Upper lobe of right lung (tissue), 1 donor: Measurements from ENCODE around the gene DOCK2. TPM values are rescaled to one million over a fixed set of nuclear protein-coding genes. Genes with fewer than 3 reads are reported as not detected.

Experiments used
- ATAC-seq: fragments of 200-7000 bp; cut with Tn5 transposase; one replicate; pipeline ENCODE4 v1.9.1; 2020; ENCODE audit warnings: mild to moderate bottlenecking, moderate library complexity
- DNase-seq: peaks from one replicate; pipeline ENCODE4 v3.0.0-alpha.2; 2020
- H3K27ac ChIP-seq: fragments of 200-600 bp; one replicate; pipeline ENCODE4 v1.8.0; 2022
- H3K27me3 ChIP-seq: fragments of 200-600 bp; one replicate; pipeline ENCODE4 v1.8.0; 2022; ENCODE audit warnings: mild to moderate bottlenecking
- H3K36me3 ChIP-seq: fragments of 200-600 bp; one replicate; pipeline ENCODE4 v1.8.0; 2022
- H3K4me1 ChIP-seq: fragments of 200-600 bp; one replicate; pipeline ENCODE4 v1.8.0; 2022
- H3K4me3 ChIP-seq: fragments of 200-600 bp; one replicate; pipeline ENCODE4 v1.8.0; 2022; ENCODE audit warnings: mild to moderate bottlenecking
- H3K9me3 ChIP-seq: fragments of 200-600 bp; one replicate; pipeline ENCODE4 v1.8.0; 2022
- CTCF ChIP-seq: fragments of 200-600 bp; IDR thresholded peaks from one replicate; pipeline ENCODE4 v1.8.0; 2022; ENCODE audit warnings: antibody characterized with exemption
- intact Hi-C: fragments of 100-400 bp; cut with DNase I; formaldehyde crosslinking; loops from one replicate; pipeline ENCODE4 v1.11.0; 2022
- total RNA-seq: library from RNA; stranded (reverse); fragmentation: NEBNext Ultra II Directional; extraction: Animal tissue kit (Norgen Biotek cat#: 25700); gene quantifications from one replicate; pipeline ENCODE4 v1.2.1, GENCODE V29; 2021
- donor health status: DM: no; HTN: yes; CAD: no; lungs with severe emphysema.

The DOCK2 gene
- total RNA-seq, 1 donor from 2014 or later: 65.4 TPM

GRCh38 chr5:169637549-169638121 is 560 bp downstream of the DOCK2 start:
- Histone ChIP-seq H3K9me3 (no peaks in the 10 kb centered on the region), H3K36me3 (no peaks in the 10 kb centered on the region), H3K4me3 (peak overlapping the region; percentile 57), H3K4me1 (peaks cover 8% of the 10 kb centered on the region), H3K27ac (peak overlapping the region; percentile 77), H3K27me3 (peaks cover 3% of the 10 kb centered on the region)
- ATAC-seq: peak; percentile 70
- intact Hi-C loops: no loop called here
- DNase-seq: no peak
- TF ChIP-seq CTCF: no peak

- TF ChIP-seq CTCF: no peak
- no peak for ATAC-seq
- intact Hi-C loops: no loop called here
Observed at GRCh38 chr5:169641253-169641652, 4.2 kb downstream of the DOCK2 start.

GRCh38 chr5:169646856-169647255 is 9.8 kb downstream of the DOCK2 start:
- H3K36me3 ChIP-seq: no peaks in the 10 kb centered on the region
- no peak overlapping the region for H3K4me3 ChIP-seq
- no peaks in the 10 kb centered on the region for H3K9me3 ChIP-seq
- DNase-seq: no peak
- peaks cover 37% of the 10 kb centered on the region for H3K4me1 ChIP-seq
- no peak for ATAC-seq
- no peaks in the 10 kb centered on the region for H3K27me3 ChIP-seq
- no peak overlapping the region for H3K27ac ChIP-seq
- intact Hi-C loops: no loop called here
- TF ChIP-seq CTCF: no peak

More at GRCh38 chr5:169641253-169641652, 4.2 kb downstream of the DOCK2 start:
- H3K4me1 ChIP-seq: peaks cover 8% of the 10 kb centered on the region
- peaks cover 3% of the 10 kb centered on the region for H3K27me3 ChIP-seq
- H3K27ac ChIP-seq: no peak overlapping the region
- DNase-seq: no peak
- no peak overlapping the region for H3K4me3 ChIP-seq
- no peaks in the 10 kb centered on the region for H3K9me3 ChIP-seq
- no peaks in the 10 kb centered on the region for H3K36me3 ChIP-seq

GRCh38 chr5:169647566-169647965 is 10.5 kb downstream of the DOCK2 start:
- ATAC-seq (peak; percentile 65), DNase-seq (no peak)
- Histone ChIP-seq H3K4me3 (no peak overlapping the region), H3K4me1 (peaks cover 30% of the 10 kb centered on the region), H3K27me3 (no peaks in the 10 kb centered on the region), H3K36me3 (no peaks in the 10 kb centered on the region), H3K9me3 (no peaks in the 10 kb centered on the region), H3K27ac (no peak overlapping the region)
- intact Hi-C loops: no loop called here
- no peak for TF ChIP-seq CTCF

- no peak overlapping the region for H3K4me3 ChIP-seq
- no peaks in the 10 kb centered on the region for H3K36me3 ChIP-seq
- H3K27me3 ChIP-seq: no peaks in the 10 kb centered on the region
- no peak for DNase-seq
- ATAC-seq: peak; percentile 39
- H3K9me3 ChIP-seq: no peaks in the 10 kb centered on the region
- H3K4me1 ChIP-seq: peaks cover 30% of the 10 kb centered on the region
- TF ChIP-seq CTCF: no peak
- intact Hi-C loops: no loop called here
- H3K27ac ChIP-seq: no peak overlapping the region
Observed at GRCh38 chr5:169648725-169649310, 11.7 kb downstream of the DOCK2 start.
